Neural progenitor cell (in vitro differentiated cells): Measurements from ENCODE around the gene CDK13. TPM values are rescaled to one million over a fixed set of nuclear protein-coding genes. Genes with fewer than 3 reads are reported as not detected.

Experiments
- DNase-seq: peaks from one replicate; pipeline ENCODE4 v3.0.0-alpha.2; 2016; ENCODE audit warnings: low spot score
- H2AFZ ChIP-seq: fragments of 200-600 bp; sonication (generic); replicated peaks from 2 replicates; pipeline ENCODE4 v1.6.1; 2016; ENCODE audit warnings: antibody characterized with exemption
- H3F3A ChIP-seq: fragments of 200-600 bp; sonication (generic); 2 replicates; pipeline ENCODE4 v1.6.1; 2016; ENCODE audit warnings: antibody characterized with exemption, low read depth
- H3K27ac ChIP-seq: fragments of 200-600 bp; sonication (generic); 2 replicates; pipeline ENCODE4 v1.5.1; 2016; ENCODE audit warnings: mild to moderate bottlenecking
- H3K27me3 ChIP-seq: fragments of 200-600 bp; sonication (generic); 2 replicates; pipeline ENCODE4 v1.6.1; 2016; ENCODE audit warnings: mild to moderate bottlenecking, moderate library complexity
- H3K36me3 ChIP-seq: fragments of 200-600 bp; sonication (generic); 2 replicates; pipeline ENCODE4 v1.5.1; 2016
- H3K4me1 ChIP-seq: fragments of 200-600 bp; sonication (generic); 2 replicates; pipeline ENCODE4 v1.6.1; 2016; ENCODE audit warnings: mixed run types
- H3K4me2 ChIP-seq: fragments of 200-600 bp; sonication (generic); 2 replicates; pipeline ENCODE4 v1.6.1; 2016
- H3K4me3 ChIP-seq: fragments of 200-600 bp; sonication (generic); 2 replicates; pipeline ENCODE4 v1.5.1; 2016
- H3K79me2 ChIP-seq: fragments of 200-600 bp; sonication (generic); 2 replicates; pipeline ENCODE4 v1.6.1; 2016; ENCODE audit warnings: low read depth
- H3K9ac ChIP-seq: fragments of 200-600 bp; sonication (generic); 2 replicates; pipeline ENCODE4 v1.6.1; 2016
- H3K9me3 ChIP-seq: fragments of 200-600 bp; sonication (generic); 2 replicates; pipeline ENCODE4 v1.5.1; 2016; ENCODE audit warnings: low read depth
- H4K20me1 ChIP-seq: fragments of 200-600 bp; sonication (generic); 2 replicates; pipeline ENCODE4 v1.6.1; 2016; ENCODE audit warnings: low read depth
- H3K27ac Mint-ChIP-seq: 3 replicates; pipeline ENCODE4 v1.8.0; 2021; ENCODE audit warnings: mixed read lengths
- H3K27me3 Mint-ChIP-seq: 2 replicates; pipeline ENCODE4 v1.8.0; 2022; ENCODE audit warnings: low read depth, mild to moderate bottlenecking, inconsistent platforms, moderate library complexity, mixed read lengths; ENCODE audit not compliant: insufficient read depth
- H3K36me3 Mint-ChIP-seq: 3 replicates; pipeline ENCODE4 v1.8.0; 2021; ENCODE audit warnings: mixed read lengths
- H3K4me1 Mint-ChIP-seq: 3 replicates; pipeline ENCODE4 v1.8.0; 2021; ENCODE audit warnings: mixed read lengths
- H3K4me3 Mint-ChIP-seq: 3 replicates; pipeline ENCODE4 v1.8.0; 2021; ENCODE audit warnings: mild to moderate bottlenecking, moderate library complexity, mixed read lengths
- H3K9me3 Mint-ChIP-seq: 3 replicates; pipeline ENCODE4 v1.8.0; 2020; ENCODE audit warnings: mixed read lengths
- EZH2 ChIP-seq: fragments of 200-600 bp; sonication (generic); IDR thresholded peaks from 2 replicates; pipeline ENCODE4 v1.6.1; 2017; ENCODE audit warnings: antibody characterized with exemption, mild to moderate bottlenecking, moderate library complexity
- EZH2phosphoT487 ChIP-seq: fragments of 200-600 bp; sonication (generic); IDR thresholded peaks from 2 replicates; pipeline ENCODE4 v1.6.1; 2017; ENCODE audit warnings: antibody characterized with exemption
- total RNA-seq: library from RNA; depleted of rRNA; stranded (reverse); fragments of >200 nt; gene quantifications from 2 replicates; pipeline ENCODE4 v1.2.3, GENCODE V29; 2015; ENCODE audit warnings: low replicate concordance
- TF ChIP-seq, protein P1 (sequence below): fragments of 200-600 bp; sonication (generic); IDR thresholded peaks from 2 replicates; pipeline ENCODE4 v1.5.1; 2017; ENCODE audit warnings: antibody characterized with exemption, mild to moderate bottlenecking

CDK13 gene
- total RNA-seq, 1 donor from 2014 or later, result 75.5 TPM

DNA sequence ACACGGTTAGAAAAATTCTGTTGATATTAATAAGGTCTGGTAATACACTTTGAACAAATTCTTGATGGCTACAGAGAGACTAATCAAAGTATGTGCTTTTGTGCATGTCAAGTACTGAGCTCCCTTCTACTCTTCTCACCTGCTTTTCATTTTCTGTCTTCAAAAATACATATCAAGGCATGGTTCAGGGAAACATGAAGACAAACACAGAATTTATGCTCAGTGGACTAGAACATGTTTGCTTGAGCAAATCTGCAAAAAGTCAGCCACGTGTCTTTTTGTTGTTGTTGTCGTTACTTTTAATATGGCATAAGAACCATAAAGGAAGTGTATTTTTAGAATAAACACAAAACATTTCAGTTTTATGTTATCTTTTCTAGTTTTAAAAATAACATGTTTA lies 21.9 kb downstream of the CDK13 start:
- H3F3A ChIP-seq, result no peaks in the 10 kb centered on the region
- no peaks in the 10 kb centered on the region for H3K9me3 ChIP-seq
- TF ChIP-seq EZH2phosphoT487, result no peak
- H3K4me2 ChIP-seq, result no peak overlapping the region
- H3K27me3 Mint-ChIP-seq, result peaks cover 2% of the 10 kb centered on the region
- no peaks in the 10 kb centered on the region for H3K4me1 ChIP-seq
- H3K36me3 Mint-ChIP-seq, result peaks cover 42% of the 10 kb centered on the region
- H3K4me3 ChIP-seq, result no peak overlapping the region
- peaks cover 47% of the 10 kb centered on the region for H3K9me3 Mint-ChIP-seq
- H3K4me3 Mint-ChIP-seq, result no peak overlapping the region
- no peak overlapping the region for H3K27ac Mint-ChIP-seq
- H3K27ac ChIP-seq, result no peak overlapping the region
- H3K9ac ChIP-seq, result no peak overlapping the region
- DNase-seq, result no peak
- peaks cover 100% of the 10 kb centered on the region for H3K79me2 ChIP-seq
- H3K36me3 ChIP-seq, result no peaks in the 10 kb centered on the region
- H3K27me3 ChIP-seq, result no peaks in the 10 kb centered on the region
- peaks cover 27% of the 10 kb centered on the region for H4K20me1 ChIP-seq
- H2AFZ ChIP-seq, result no peak overlapping the region
- H3K4me1 Mint-ChIP-seq, result no peaks in the 10 kb centered on the region

DNA sequence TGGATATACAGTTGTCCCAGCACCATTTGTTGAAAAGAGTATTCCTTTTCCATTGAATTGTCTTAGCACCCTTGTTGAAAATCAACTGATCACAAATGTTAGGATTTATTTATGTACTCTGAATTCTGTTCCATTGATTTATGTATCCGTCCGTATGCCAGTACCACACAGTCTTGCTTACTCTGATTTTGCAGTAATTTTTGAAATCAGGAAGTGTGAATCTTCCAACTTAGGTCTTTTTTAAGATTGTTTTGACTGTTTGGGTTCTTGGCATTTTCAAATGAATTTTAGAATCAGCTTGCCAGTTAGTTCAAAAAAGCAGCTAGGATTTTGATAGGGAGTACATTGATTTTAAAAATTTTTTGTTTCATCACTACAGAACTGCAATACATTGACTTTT lies 23.7 kb downstream of the CDK13 start:
- H3K27me3 Mint-ChIP-seq, result peaks cover 2% of the 10 kb centered on the region
- Histone ChIP-seq H3K27ac (no peak overlapping the region), H3F3A (no peaks in the 10 kb centered on the region), H3K9ac (no peak overlapping the region), H3K27me3 (no peaks in the 10 kb centered on the region), H3K9me3 (no peaks in the 10 kb centered on the region), H3K4me3 (no peak overlapping the region), H3K4me2 (no peak overlapping the region), H2AFZ (no peak overlapping the region), H3K36me3 (no peaks in the 10 kb centered on the region), H4K20me1 (peaks cover 46% of the 10 kb centered on the region), H3K4me1 (peaks cover 7% of the 10 kb centered on the region), H3K79me2 (peaks cover 100% of the 10 kb centered on the region)
- H3K9me3 Mint-ChIP-seq, result peaks cover 29% of the 10 kb centered on the region
- no peaks in the 10 kb centered on the region for H3K4me1 Mint-ChIP-seq
- peaks cover 33% of the 10 kb centered on the region for H3K36me3 Mint-ChIP-seq
- TF ChIP-seq EZH2 (no peak), EZH2phosphoT487 (no peak)
- TF ChIP-seq, protein P1, sequence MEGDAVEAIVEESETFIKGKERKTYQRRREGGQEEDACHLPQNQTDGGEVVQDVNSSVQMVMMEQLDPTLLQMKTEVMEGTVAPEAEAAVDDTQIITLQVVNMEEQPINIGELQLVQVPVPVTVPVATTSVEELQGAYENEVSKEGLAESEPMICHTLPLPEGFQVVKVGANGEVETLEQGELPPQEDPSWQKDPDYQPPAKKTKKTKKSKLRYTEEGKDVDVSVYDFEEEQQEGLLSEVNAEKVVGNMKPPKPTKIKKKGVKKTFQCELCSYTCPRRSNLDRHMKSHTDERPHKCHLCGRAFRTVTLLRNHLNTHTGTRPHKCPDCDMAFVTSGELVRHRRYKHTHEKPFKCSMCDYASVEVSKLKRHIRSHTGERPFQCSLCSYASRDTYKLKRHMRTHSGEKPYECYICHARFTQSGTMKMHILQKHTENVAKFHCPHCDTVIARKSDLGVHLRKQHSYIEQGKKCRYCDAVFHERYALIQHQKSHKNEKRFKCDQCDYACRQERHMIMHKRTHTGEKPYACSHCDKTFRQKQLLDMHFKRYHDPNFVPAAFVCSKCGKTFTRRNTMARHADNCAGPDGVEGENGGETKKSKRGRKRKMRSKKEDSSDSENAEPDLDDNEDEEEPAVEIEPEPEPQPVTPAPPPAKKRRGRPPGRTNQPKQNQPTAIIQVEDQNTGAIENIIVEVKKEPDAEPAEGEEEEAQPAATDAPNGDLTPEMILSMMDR, result no peak
- no peak overlapping the region for H3K4me3 Mint-ChIP-seq
- DNase-seq, result no peak
- no peak overlapping the region for H3K27ac Mint-ChIP-seq

DNA sequence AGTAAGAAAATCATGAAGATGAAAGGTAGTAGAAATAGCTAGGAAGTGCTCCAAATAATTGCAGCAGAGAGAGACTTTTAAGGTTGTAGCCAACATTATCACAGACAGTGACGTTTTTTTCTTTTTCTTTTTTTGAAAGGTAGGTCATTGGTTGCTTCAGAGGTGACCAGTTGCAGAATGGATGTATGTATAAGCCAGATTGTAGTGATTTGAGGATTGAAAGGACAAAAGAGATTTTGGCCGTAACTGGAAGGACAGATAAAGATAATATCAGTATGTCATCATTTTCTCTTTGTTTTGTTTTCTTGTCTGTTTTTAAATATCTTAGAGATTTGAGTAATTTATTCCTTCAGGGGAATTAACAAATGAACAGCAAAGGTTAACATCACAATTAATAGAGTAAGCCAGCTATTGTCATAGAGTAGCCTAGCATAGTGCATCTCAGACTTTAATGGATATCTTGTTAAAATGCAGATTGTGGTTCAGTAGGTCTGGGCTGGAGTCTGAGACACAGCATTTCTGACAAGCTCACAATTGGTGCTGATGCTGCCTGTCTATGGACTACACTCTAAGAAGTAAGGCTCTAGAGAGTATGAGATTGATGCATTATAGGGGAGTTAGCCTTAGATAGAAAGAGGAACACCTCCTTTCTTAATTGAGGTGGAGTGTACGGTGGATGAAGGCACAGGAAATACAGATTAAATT lies 28.3 kb downstream of the CDK13 start:
- H3K27ac ChIP-seq, result no peak overlapping the region
- Mint-ChIP-seq H3K4me3 (no peak overlapping the region), H3K27me3 (no peaks in the 10 kb centered on the region), H3K27ac (no peak overlapping the region), H3K9me3 (peaks cover 15% of the 10 kb centered on the region), H3K36me3 (peaks cover 14% of the 10 kb centered on the region), H3K4me1 (no peaks in the 10 kb centered on the region)
- no peaks in the 10 kb centered on the region for H3K9me3 ChIP-seq
- H2AFZ ChIP-seq, result no peak overlapping the region
- H3F3A ChIP-seq, result no peaks in the 10 kb centered on the region
- no peaks in the 10 kb centered on the region for H3K27me3 ChIP-seq
- H3K9ac ChIP-seq, result no peak overlapping the region
- H3K4me3 ChIP-seq, result no peak overlapping the region
- peaks cover 89% of the 10 kb centered on the region for H3K79me2 ChIP-seq
- H3K4me1 ChIP-seq, result peaks cover 8% of the 10 kb centered on the region
- no peak for DNase-seq
- no peak overlapping the region for H3K4me2 ChIP-seq
- H3K36me3 ChIP-seq, result no peaks in the 10 kb centered on the region
- no peak for TF ChIP-seq EZH2phosphoT487
- no peak for TF ChIP-seq EZH2
- TF ChIP-seq, protein P1, result no peak
- peaks cover 43% of the 10 kb centered on the region for H4K20me1 ChIP-seq

DNA sequence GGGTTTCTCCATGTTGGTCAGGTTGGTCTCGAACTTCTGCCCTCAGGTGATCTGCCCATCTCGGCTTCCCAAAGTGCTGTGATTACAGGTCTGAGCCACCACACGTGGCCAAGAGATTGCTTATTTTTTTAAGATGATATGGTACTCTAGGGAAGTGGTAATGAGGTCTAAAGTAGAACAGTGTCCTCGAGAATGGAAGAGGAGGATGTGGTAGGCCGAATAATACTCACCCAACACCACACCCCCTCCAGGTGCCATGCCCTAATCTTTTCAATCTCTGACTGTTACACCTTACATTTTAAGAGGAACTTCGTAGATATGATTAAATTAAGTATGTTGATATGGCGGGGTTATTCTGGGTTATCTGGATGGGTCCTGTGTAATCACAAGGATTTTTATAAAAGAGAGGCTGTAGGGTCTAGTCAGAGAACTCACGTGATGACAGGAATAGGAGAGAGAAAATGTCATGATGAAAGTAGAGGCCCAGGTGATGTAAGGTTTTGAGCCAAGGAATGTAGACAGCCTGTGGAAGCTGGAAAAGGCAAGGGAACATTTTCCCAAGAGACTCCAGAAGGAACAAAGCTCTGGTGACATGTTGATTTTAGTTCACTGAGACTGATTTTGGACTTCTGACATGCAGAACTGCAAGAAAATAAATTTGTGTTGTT lies 29.5 kb downstream of the CDK13 start:
- Histone ChIP-seq H4K20me1 (peaks cover 35% of the 10 kb centered on the region), H3K4me2 (no peak overlapping the region)
- H3K9me3 Mint-ChIP-seq, result peaks cover 12% of the 10 kb centered on the region

More for the DNA sequence above, 29.5 kb downstream of the CDK13 start:
- Mint-ChIP-seq H3K27ac (no peak overlapping the region), H3K4me1 (no peaks in the 10 kb centered on the region), H3K36me3 (peaks cover 11% of the 10 kb centered on the region), H3K4me3 (no peak overlapping the region), H3K27me3 (no peaks in the 10 kb centered on the region)
- DNase-seq, result no peak
- Histone ChIP-seq H3K79me2 (peaks cover 89% of the 10 kb centered on the region), H3K36me3 (no peaks in the 10 kb centered on the region), H3K9me3 (no peaks in the 10 kb centered on the region), H3K4me3 (no peak overlapping the region), H2AFZ (no peak overlapping the region), H3F3A (no peaks in the 10 kb centered on the region), H3K9ac (no peak overlapping the region), H3K27me3 (no peaks in the 10 kb centered on the region), H3K4me1 (peaks cover 8% of the 10 kb centered on the region), H3K27ac (no peak overlapping the region)
- TF ChIP-seq, protein P1, result no peak
- no peak for TF ChIP-seq EZH2phosphoT487
- TF ChIP-seq EZH2, result no peak
